ENCODE results near the gene PKIG.

DNA sequence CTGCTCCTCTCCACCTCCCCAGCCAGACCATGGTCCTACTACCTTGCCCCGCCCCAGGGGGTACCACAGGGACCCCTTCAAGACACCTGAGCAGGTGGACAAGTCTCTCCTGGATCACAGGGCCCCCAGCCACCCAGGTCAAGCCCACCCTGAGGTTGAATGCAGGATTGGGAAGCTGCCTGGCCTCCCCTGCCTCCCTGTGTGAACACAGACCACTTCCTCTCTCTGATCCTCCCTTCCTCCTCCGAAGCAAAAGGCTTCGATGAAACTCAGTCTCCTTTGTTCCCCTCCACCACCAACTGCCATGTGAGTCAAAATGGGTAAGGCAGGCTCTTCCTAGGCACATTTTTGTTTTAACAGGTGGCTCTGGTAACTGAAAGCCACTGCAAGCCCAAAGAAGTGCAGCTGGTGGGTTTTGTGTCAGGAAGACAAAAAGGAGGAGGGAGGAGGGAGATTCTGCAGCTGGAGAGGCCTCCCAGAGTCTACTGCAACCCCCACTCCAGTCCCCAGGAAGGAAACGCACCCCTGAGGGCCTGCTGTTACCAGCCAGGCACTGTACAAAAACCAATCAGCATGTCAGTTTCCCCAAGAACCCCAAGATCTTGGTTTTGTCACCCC is 63.8 kb downstream of the PKIG start:
- TF ChIP-seq POLR2AphosphoS5 (IDR thresholded peaks at IDR 0.05; ENCODE audit: low read depth, low read length) (no peak), SIN3A (IDR thresholded peaks at IDR 0.05; ENCODE audit: borderline replicate concordance, insufficient read depth, low read depth, low read length) (no peak), TCF7L2 (IDR thresholded peaks at IDR 0.05; ENCODE audit: low read depth, low read length) (no peak)
- TF ChIP-seq, protein P1, sequence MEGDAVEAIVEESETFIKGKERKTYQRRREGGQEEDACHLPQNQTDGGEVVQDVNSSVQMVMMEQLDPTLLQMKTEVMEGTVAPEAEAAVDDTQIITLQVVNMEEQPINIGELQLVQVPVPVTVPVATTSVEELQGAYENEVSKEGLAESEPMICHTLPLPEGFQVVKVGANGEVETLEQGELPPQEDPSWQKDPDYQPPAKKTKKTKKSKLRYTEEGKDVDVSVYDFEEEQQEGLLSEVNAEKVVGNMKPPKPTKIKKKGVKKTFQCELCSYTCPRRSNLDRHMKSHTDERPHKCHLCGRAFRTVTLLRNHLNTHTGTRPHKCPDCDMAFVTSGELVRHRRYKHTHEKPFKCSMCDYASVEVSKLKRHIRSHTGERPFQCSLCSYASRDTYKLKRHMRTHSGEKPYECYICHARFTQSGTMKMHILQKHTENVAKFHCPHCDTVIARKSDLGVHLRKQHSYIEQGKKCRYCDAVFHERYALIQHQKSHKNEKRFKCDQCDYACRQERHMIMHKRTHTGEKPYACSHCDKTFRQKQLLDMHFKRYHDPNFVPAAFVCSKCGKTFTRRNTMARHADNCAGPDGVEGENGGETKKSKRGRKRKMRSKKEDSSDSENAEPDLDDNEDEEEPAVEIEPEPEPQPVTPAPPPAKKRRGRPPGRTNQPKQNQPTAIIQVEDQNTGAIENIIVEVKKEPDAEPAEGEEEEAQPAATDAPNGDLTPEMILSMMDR (IDR thresholded peaks at IDR 0.05) = no peak

All from Panc1 (cell line).